GM23338 (cell line): Measurements from ENCODE around the gene TBP. TPM values are rescaled to one million over a fixed set of nuclear protein-coding genes. Genes with fewer than 3 reads are reported as not detected.

Experiments used
- ATAC-seq: fragments of 200-7000 bp; cut with Tn5 transposase; 3 replicates; pipeline ENCODE4 v1.9.1; 2020
- DNase-seq: peaks from one replicate; pipeline ENCODE4 v3.0.0-alpha.2; 2015; ENCODE audit warnings: low spot score
- H2AFZ ChIP-seq: fragments of 200-600 bp; sonication (generic); 2 replicates; pipeline ENCODE4 v1.8.0; 2016; ENCODE audit warnings: antibody characterized with exemption, mild to moderate bottlenecking, moderate library complexity
- H3F3A ChIP-seq: fragments of 200-600 bp; sonication (generic); replicated peaks from 2 replicates; pipeline ENCODE4 v1.8.0; 2017; ENCODE audit warnings: antibody characterized with exemption, mixed run types, low read depth
- H3K27ac ChIP-seq: fragments of 200-600 bp; sonication (generic); 2 replicates; pipeline ENCODE4 v1.6.1; 2016; ENCODE audit warnings: low read depth
- H3K27me3 ChIP-seq: fragments of 200-600 bp; sonication (generic); 2 replicates; pipeline ENCODE4 v1.8.0; 2016; ENCODE audit warnings: mild to moderate bottlenecking, mixed run types, moderate library complexity; ENCODE audit not compliant: insufficient read depth
- H3K36me3 ChIP-seq: fragments of 200-600 bp; sonication (generic); 2 replicates; pipeline ENCODE4 v1.8.0; 2016; ENCODE audit warnings: mild to moderate bottlenecking; ENCODE audit not compliant: insufficient read depth
- H3K4me1 ChIP-seq: fragments of 200-600 bp; sonication (generic); 2 replicates; pipeline ENCODE4 v1.8.0; 2016; ENCODE audit warnings: mild to moderate bottlenecking, moderate library complexity; ENCODE audit not compliant: insufficient read depth
- H3K4me2 ChIP-seq: fragments of 200-600 bp; sonication (generic); 2 replicates; pipeline ENCODE4 v1.7.1; 2017; ENCODE audit warnings: mixed run types
- H3K4me3 ChIP-seq: fragments of 200-600 bp; sonication (generic); 2 replicates; pipeline ENCODE4 v1.6.1; 2016; ENCODE audit warnings: mixed run types
- H3K79me2 ChIP-seq: fragments of 200-600 bp; sonication (generic); replicated peaks from 2 replicates; pipeline ENCODE4 v1.8.0; 2017; ENCODE audit warnings: mild to moderate bottlenecking; ENCODE audit not compliant: insufficient read depth
- H3K9me2 ChIP-seq: fragments of 200-600 bp; sonication (generic); 2 replicates; pipeline ENCODE4 v1.8.0; 2017; ENCODE audit not compliant: insufficient read depth
- H4K20me1 ChIP-seq: fragments of 200-600 bp; sonication (generic); replicated peaks from 2 replicates; pipeline ENCODE4 v1.8.0; 2017; ENCODE audit warnings: mild to moderate bottlenecking; ENCODE audit not compliant: insufficient read depth
- H3K27ac Mint-ChIP-seq: 2 replicates; pipeline ENCODE4 v1.8.0; 2020; ENCODE audit warnings: inconsistent platforms, mild to moderate bottlenecking, moderate library complexity, mixed read lengths
- H3K27me3 Mint-ChIP-seq: 3 replicates; pipeline ENCODE4 v1.8.0; 2022; ENCODE audit warnings: low read depth, mild to moderate bottlenecking, moderate library complexity, mixed read lengths, inconsistent platforms; ENCODE audit not compliant: insufficient read depth, poor library complexity
- H3K36me3 Mint-ChIP-seq: 3 replicates; pipeline ENCODE4 v1.8.0; 2021; ENCODE audit warnings: low read depth, mild to moderate bottlenecking, inconsistent platforms, moderate library complexity, mixed read lengths
- H3K4me1 Mint-ChIP-seq: 3 replicates; pipeline ENCODE4 v1.8.0; 2020; ENCODE audit warnings: mild to moderate bottlenecking, inconsistent platforms, mixed read lengths
- H3K4me3 Mint-ChIP-seq: 3 replicates; pipeline ENCODE4 v1.8.0; 2021; ENCODE audit warnings: moderate library complexity, mild to moderate bottlenecking, inconsistent platforms, mixed read lengths
- H3K9me3 Mint-ChIP-seq: 3 replicates; pipeline ENCODE4 v1.8.0; 2020; ENCODE audit warnings: moderate library complexity, mild to moderate bottlenecking, inconsistent platforms, mixed read lengths
- CREB1 ChIP-seq: fragments of 250-450 bp; sonication (Bioruptor Pico); IDR thresholded peaks from 2 replicates; pipeline ENCODE4 v1.5.0; 2020; ENCODE audit warnings: low read depth, mild to moderate bottlenecking, moderate library complexity
- CTCF ChIP-seq, 2 experiments: fragments of 200-600 bp in 1 of 2; sonication (generic) in 1 of 2; conservative IDR thresholded peaks; 2 replicates each; pipeline versions ENCODE4 v1.5.1 to v1.6.1; 2016 to 2017; ENCODE audit warnings: antibody characterized with exemption in 2 of 2, low read depth in 2 of 2, mild to moderate bottlenecking in 2 of 2, moderate library complexity in 1 of 2
- ETS1 ChIP-seq: IDR thresholded peaks from 2 replicates; pipeline ENCODE4 v1.6.1; 2016; ENCODE audit warnings: antibody characterized with exemption
- EZH2 ChIP-seq: fragments of 200-600 bp; sonication (generic); IDR thresholded peaks from one replicate; pipeline ENCODE4 v1.8.0; 2017; ENCODE audit warnings: antibody characterized with exemption, mild to moderate bottlenecking, low read depth; ENCODE audit not compliant: unreplicated experiment
- EZH2phosphoT487 ChIP-seq: fragments of 200-600 bp; sonication (generic); IDR thresholded peaks from one replicate; pipeline ENCODE4 v1.8.1; 2018; ENCODE audit warnings: antibody characterized with exemption; ENCODE audit not compliant: unreplicated experiment
- JUNB ChIP-seq: IDR thresholded peaks from one replicate; pipeline ENCODE4 v1.6.1; 2016; ENCODE audit warnings: antibody characterized with exemption; ENCODE audit not compliant: unreplicated experiment
- NANOG ChIP-seq: IDR thresholded peaks from 2 replicates; pipeline ENCODE4 v1.6.1; 2016; ENCODE audit warnings: antibody characterized with exemption, borderline replicate concordance
- POLR2AphosphoS5 ChIP-seq: IDR thresholded peaks from 2 replicates; pipeline ENCODE4 v1.6.1; 2016; ENCODE audit warnings: antibody characterized with exemption, low read depth
- STAT1 ChIP-seq: IDR thresholded peaks from one replicate; pipeline ENCODE4 v1.6.1; 2016; ENCODE audit warnings: antibody characterized with exemption; ENCODE audit not compliant: unreplicated experiment
- ZNF114 ChIP-seq: fragments of 250-450 bp; sonication (Bioruptor Pico); IDR thresholded peaks from 2 replicates; pipeline ENCODE4 v1.5.0; 2020; ENCODE audit warnings: mild to moderate bottlenecking, moderate library complexity
- ZNF331 ChIP-seq: fragments of 250-450 bp; sonication (Bioruptor Pico); IDR thresholded peaks from 2 replicates; pipeline ENCODE4 v1.5.0; 2020; ENCODE audit warnings: low read depth, mild to moderate bottlenecking, moderate library complexity
- polyA plus RNA-seq: library from polyadenylated mRNA; unstranded; fragments of >200 nt; fragmentation: Nextera tagmentation; extraction: Ambion mirVana; gene quantifications from 2 replicates; pipeline ENCODE4 v1.2.1, GENCODE V29; 2016
- total RNA-seq: library from RNA; depleted of rRNA; stranded (reverse); fragments of >200 nt; shearing (Covaris generic); gene quantifications from 2 replicates; pipeline ENCODE4 v1.2.3, GENCODE V29; 2014
- TF ChIP-seq, protein P1 (sequence below): IDR thresholded peaks from one replicate; pipeline ENCODE4 v1.6.1; 2018; ENCODE audit warnings: antibody characterized with exemption; ENCODE audit not compliant: unreplicated experiment

TBP gene
- total and polyA plus RNA-seq, 2 experiments from 2014 or later = 30.3 to 36.5 TPM

- no peaks in the 10 kb centered on the region for H3K79me2 ChIP-seq
- H3K4me1 Mint-ChIP-seq = peaks cover 11% of the 10 kb centered on the region
- H2AFZ ChIP-seq = no peak overlapping the region
- H3K27ac Mint-ChIP-seq = no peak overlapping the region
- H4K20me1 ChIP-seq = no peaks in the 10 kb centered on the region
- H3K4me3 Mint-ChIP-seq = no peak overlapping the region
- no peaks in the 10 kb centered on the region for H3K27me3 ChIP-seq
- no peaks in the 10 kb centered on the region for H3K9me2 ChIP-seq
- H3K9me3 Mint-ChIP-seq = no peaks in the 10 kb centered on the region
- ATAC-seq = no peak
- peaks cover 2% of the 10 kb centered on the region; the same call in 1 of the 3 replicates for H3K36me3 Mint-ChIP-seq
- 0 out of 2 replicates have a peak, but pooled peaks cover 3% of the 10 kb centered on the region for H3K4me1 ChIP-seq
- H3K4me3 ChIP-seq = no peak overlapping the region
- no peak overlapping the region for H3K4me2 ChIP-seq
- H3K27ac ChIP-seq = no peak overlapping the region
- DNase-seq = no peak
- peaks cover 7% of the 10 kb centered on the region for H3K27me3 Mint-ChIP-seq
- H3K36me3 ChIP-seq = no peaks in the 10 kb centered on the region
- TF ChIP-seq POLR2AphosphoS5 (no peak), ETS1 (no peak), JUNB (no peak), ZNF331 (CRISPR knock-in tag) (no peak), ZNF114 (CRISPR knock-in tag) (no peak), CREB1 (no peak), EZH2 (no peak), CTCF (conservative IDR thresholded peaks at IDR 0.05; ENCODE audit: low read depth in 2 of 2) (no peak), STAT1 (no peak), NANOG (no peak), EZH2phosphoT487 (no peak)
- TF ChIP-seq, protein P1, sequence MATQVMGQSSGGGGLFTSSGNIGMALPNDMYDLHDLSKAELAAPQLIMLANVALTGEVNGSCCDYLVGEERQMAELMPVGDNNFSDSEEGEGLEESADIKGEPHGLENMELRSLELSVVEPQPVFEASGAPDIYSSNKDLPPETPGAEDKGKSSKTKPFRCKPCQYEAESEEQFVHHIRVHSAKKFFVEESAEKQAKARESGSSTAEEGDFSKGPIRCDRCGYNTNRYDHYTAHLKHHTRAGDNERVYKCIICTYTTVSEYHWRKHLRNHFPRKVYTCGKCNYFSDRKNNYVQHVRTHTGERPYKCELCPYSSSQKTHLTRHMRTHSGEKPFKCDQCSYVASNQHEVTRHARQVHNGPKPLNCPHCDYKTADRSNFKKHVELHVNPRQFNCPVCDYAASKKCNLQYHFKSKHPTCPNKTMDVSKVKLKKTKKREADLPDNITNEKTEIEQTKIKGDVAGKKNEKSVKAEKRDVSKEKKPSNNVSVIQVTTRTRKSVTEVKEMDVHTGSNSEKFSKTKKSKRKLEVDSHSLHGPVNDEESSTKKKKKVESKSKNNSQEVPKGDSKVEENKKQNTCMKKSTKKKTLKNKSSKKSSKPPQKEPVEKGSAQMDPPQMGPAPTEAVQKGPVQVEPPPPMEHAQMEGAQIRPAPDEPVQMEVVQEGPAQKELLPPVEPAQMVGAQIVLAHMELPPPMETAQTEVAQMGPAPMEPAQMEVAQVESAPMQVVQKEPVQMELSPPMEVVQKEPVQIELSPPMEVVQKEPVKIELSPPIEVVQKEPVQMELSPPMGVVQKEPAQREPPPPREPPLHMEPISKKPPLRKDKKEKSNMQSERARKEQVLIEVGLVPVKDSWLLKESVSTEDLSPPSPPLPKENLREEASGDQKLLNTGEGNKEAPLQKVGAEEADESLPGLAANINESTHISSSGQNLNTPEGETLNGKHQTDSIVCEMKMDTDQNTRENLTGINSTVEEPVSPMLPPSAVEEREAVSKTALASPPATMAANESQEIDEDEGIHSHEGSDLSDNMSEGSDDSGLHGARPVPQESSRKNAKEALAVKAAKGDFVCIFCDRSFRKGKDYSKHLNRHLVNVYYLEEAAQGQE = no peak
- H3F3A ChIP-seq = no peaks in the 10 kb centered on the region
Observed at GRCh38 chr6:170523256-170524171, 30.7 kb upstream of the TBP start.
